GM21576 (cell line): ENCODE data around the gene ZFYVE1.
A peak's percentile ranks its signal among the peaks of the same experiment; 100 is the strongest.
"Not testable (repeated sequence)": the region's sequence is repeated elsewhere in the genome, so short reads cannot be mapped to it uniquely, and the experiment has no call there.

Source experiments
- ATAC-seq: cut with Tn5 transposase; IDR thresholded peaks from one replicate; pipeline ENCODE4 v1.9.1; 2021; ENCODE audit warnings: mild to moderate bottlenecking, moderate library complexity; ENCODE audit not compliant: unreplicated experiment

The ZFYVE1 gene

DNA sequence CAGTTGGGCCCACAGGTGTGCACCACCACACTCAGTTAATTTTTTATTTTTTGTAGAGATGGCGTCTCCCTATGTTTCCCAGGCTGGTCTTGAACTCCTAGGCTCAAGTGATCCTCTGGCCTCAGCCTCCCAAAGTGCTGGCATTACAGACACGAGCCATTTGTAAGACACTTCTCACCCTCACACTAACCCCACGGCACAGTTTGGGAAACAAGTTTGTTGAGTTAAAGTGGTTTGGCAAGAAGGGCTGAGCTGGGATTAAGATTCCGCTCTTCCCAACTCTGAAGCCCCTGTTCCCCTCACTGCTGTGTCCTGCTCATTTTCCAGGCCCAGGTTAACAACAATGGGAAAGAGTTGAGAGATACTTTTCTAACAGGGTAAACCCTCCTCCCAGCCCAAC lies 65.9 kb downstream of the ZFYVE1 start:
- ATAC-seq, result not testable (repeated sequence)

GRCh38 chr14:72958548-72958947 lies 68.4 kb downstream of the ZFYVE1 start:
- no peak for ATAC-seq

DNA sequence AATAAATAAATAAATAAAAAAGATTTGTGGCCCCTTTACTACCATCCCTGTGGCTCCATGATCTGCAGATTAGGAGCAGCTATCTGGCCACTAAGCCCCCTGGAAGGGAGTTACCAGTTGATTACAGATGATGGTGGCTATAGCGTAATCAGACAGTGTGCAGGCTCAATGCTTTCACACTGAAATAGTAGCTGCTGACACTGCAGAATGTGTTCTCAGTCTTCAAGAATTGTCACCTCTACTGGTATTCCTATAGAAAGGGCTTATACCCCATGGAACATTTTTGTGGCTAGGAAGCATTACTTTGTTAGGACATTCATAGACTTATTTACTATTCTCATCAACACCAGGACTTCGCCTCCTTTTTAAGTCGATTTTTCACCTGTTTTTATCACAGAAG lies 69.7 kb downstream of the ZFYVE1 start:
- ATAC-seq, result no peak

GRCh38 chr14:72956741-72957140 lies 70.2 kb downstream of the ZFYVE1 start:
- not testable (repeated sequence) for ATAC-seq

DNA sequence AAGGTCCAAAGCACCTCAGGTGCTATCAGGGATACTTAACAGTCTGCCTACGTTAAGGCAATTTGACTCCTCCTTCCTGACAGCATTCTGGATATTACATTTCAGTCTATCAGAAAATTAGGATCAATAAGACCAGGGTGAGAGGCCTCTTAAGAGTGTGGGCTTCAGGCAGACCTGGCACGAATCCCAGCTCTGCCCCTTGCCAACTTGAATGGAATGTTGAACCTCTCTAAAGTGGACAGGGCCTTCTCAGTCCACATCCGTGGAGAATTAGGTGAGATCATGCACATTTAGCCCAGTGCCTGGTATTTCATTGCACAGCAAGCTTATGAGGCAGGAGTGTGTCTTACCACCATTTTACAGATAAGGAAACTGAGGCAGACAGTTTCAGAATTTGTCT lies 74.7 kb downstream of the ZFYVE1 start:
- ATAC-seq, result no peak

GRCh38 chr14:72948481-72949138 lies 78.3 kb downstream of the ZFYVE1 start:
- no peak for ATAC-seq

DNA sequence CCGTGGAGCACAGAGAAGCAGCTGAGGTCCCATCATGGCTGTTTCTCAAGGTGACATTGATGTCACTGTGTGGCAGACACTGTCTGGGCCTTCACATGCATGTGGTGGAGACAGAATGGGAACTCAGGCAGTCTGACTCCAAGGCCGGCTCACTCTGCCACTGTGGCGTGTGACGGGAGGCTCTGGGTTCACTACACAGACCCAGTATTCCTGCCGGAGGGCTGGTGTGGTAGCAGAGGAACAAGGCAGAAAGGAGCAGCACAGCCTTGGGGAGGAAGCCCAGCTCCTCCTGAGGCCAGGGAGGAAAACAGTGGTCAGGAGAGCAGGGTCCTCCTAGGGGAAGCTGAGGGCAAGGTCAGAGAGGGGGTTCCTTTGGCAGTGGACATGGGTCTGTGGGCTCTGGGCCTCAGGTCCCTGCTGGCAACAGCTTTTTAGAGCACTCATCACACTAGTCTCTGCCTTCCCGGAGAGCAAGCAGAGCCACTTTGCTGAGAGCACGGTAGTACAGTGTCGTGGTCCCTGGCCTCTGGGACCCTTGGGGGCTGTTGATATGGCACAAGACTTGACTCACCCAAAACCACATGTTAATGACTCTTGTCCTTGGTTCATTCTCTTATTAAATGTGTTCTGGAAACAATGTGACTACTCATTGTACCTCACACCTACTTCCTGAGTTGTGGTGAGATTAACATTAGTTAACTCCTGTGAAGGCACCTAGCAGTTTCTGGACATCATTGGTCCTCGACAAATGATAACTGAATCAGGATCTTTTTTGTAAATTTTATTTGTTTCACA lies 79.3 kb downstream of the ZFYVE1 start:
- no peak for ATAC-seq

- ATAC-seq, result no peak
Measured at GRCh38 chr14:72946491-72946890, 80.4 kb downstream of the ZFYVE1 start.

GRCh38 chr14:72945356-72946027 lies 81.4 kb downstream of the ZFYVE1 start:
- ATAC-seq, result no peak

DNA sequence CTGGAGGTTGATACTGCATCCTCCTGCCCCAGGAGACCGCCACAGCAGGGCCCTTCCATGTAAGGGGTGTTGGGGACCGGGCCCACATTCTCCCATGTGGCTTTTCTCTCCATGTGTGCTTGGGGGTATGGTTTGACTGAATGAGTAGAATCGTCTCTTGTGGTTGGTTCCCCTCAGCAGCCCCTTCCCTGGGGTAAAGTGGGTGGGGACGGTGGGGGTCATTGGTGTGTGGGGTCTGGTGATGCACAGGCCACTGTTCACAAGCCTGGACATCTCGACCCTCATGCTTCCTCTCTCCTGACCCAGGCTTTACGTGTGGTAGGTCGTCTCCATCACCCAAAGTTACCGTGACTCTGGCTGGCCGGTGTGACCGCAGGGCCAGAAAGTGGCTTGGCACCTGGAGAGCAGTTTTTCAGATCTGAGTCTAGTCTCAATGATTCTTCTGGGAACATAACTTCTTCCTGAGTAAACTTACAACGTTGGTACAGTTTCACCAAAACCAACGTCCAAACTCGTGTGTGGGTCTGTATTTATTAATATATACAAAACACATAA lies 83.0 kb downstream of the ZFYVE1 start:
- ATAC-seq, result no peak

DNA sequence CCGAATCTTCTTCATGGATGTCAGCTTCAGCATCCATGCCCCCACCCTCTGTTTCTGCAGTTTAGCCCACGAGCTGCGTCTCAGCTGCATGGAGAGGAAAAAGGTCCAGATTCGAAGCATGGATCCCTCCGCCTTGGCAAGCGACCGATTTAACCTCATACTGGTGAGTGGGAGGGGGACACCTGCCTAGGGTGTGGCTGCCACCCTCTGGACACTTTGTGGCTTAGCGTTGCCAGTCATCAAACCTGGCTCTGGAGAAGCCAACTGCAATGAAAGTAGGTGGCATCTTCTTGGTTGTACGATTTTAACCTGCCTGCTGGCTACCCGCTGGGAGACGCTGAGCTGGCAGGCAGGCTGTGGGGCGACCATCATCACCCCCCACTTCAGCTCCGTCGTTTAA lies 84.0 kb downstream of the ZFYVE1 start:
- ATAC-seq, result no peak

GRCh38 chr14:72941286-72941985 lies 85.5 kb downstream of the ZFYVE1 start:
- ATAC-seq, result no peak

DNA sequence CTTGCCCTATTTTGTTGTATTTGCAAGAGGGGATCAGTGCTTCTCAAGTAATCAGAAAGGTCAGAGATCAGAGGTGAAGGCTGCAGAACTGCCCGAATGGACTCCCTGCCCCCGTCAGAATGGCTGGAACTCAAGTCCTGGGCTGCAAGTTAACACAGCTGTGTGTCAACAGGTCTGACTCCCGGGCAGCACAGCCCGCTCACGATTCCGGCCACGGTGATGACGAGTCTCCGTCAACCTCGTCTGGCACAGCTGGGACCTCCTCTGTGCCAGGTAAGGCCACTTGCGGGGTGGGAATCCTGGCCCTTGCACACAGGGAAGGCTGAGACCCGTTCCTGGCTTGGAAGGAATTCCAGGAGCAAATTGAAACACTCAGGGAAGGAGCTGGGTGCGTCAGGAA lies 87.3 kb downstream of the ZFYVE1 start:
- ATAC-seq, result no peak

DNA sequence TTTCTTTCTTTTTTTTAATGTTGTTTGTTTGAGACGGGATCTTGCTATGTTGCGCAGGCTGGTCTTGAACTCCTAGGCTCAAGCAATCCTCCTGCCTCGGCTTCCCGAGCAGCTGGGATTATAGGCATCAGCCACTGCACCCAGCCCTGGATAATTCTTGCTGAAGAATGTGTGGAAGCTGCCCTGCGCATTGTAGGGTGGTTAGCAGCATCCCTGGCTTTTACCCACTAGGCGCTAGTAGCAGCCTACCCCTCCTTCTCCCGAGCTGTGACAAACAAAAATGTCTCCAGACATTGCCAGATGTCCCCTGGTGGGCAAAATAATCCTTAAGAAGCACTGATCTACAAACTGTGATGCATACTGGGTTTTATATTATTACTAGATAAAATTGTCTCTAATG lies 94.0 kb downstream of the ZFYVE1 start:
- ATAC-seq, result no peak

DNA sequence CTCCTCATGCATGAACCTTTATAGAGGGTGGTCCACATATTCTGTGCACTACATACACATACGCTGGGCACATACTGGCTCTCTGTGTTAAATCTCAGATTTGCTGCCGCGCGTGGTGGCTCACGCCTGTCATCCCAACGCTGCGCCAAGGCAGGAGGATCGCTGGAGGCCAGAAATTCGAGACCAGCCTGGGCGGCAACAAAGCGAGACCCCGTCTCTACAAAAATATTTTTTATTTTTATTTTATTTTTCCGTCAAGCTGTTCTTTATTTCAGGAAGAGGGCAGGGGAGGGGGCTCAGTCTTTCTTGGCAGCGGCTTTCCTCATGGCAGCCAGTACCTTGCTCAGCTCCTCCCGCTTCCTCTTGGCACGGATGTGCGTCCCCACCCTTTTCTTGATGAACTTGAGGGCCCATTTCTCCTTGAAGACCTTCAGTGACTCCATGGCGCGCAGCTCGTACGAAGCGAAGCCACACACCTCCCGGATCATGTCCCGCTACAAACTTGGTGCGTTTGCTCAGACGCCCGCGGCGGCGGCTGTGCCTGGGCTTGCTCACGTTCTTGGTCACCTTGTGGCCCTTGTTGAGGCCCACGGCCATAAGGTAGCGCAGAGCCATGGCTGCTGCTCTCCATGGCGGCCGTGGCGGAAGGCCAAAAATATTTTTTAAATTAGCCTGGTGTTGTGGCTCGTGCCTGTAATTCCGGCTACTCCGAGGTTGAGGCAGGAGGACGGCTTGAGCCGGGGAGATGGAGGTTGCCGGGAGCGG lies 97.4 kb downstream of the ZFYVE1 start:
- ATAC-seq, result no peak

GRCh38 chr14:72928872-72929271 lies 98.0 kb downstream of the ZFYVE1 start:
- no peak for ATAC-seq

GRCh38 chr14:72926292-72927028 lies 100.4 kb downstream of the ZFYVE1 start, which contains the start of gene DCAF4:
Gene DCAF4, plus strand, starts transcription at chr14:72926464. Its CDS starts 11,515 bp downstream, at chr14:72937979.
- ATAC-seq, result peak; percentile 92

DNA sequence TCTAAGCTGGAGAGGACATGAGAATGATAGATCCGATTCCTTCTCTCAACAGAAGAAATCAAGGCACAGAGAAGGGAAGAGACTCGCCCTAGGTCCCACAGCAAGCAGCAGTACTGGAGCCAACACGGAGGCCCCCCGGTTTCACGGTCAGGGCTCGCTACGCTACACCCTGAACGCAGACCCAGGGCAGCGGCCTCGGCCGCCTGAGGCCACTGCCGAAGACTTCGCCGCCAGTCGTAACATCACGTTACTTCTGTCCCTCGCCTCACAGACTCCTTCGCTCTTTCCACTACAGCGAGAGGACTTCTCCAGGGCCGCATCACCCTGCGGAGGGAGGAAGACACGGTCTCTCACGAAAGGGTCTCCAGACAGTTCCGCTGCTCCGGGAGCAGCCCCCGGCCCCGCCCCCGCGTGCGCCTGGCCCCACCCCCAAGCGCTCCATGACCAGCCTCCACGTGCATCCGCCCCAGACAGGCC lies 101.1 kb downstream of the ZFYVE1 start:
- ATAC-seq, result peak; percentile 7

GRCh38 chr14:72925171-72925759 lies 101.6 kb downstream of the ZFYVE1 start:
- no peak for ATAC-seq
